Measurements from ENCODE around the gene CKAP4.

- TF ChIP-seq KDM4B (CRISPR knock-in tag; IDR thresholded peaks at IDR 0.05) (no peak), CEBPB (IDR thresholded peaks at IDR 0.05; ENCODE audit: borderline replicate concordance, low read depth, low read length) (no peak), ZNF605 (CRISPR knock-in tag; IDR thresholded peaks at IDR 0.05) (no peak), ZNF674 (CRISPR knock-in tag; IDR thresholded peaks at IDR 0.05; ENCODE audit: low read depth) (no peak), ZNF577 (CRISPR knock-in tag; IDR thresholded peaks at IDR 0.05; ENCODE audit: borderline replicate concordance, low read depth) (no peak)
Observed at GRCh38 chr12:106190581-106190980, 57.2 kb downstream of the CKAP4 start.

All from HepG2 (cell line).